ENCODE results near the gene INTS13. TPM values are rescaled to one million over a fixed set of nuclear protein-coding genes. Genes with fewer than 3 reads are reported as not detected.
"Not testable (repeated sequence)": the region's sequence is repeated elsewhere in the genome, so short reads cannot be mapped to it uniquely, and the experiment has no call there.

Gene INTS13
- polyA plus RNA-seq, 3 donors = 31.0 to 44.2 (median 31.9) TPM

- DNase-seq (ENCODE audit: extremely low read depth in 1 of 11, low read depth in 9 of 11, low spot score in 4 of 11) = no peak
Measured at GRCh38 chr12:26880625-26881024, 57.2 kb downstream of the INTS13 start.

GRCh38 chr12:26878661-26879119 lies 59.1 kb downstream of the INTS13 start:
- DNase-seq (ENCODE audit: extremely low read depth in 1 of 11, low read depth in 9 of 11, low spot score in 4 of 11) = peak in 3 of 11 donors; percentile 24 to 67 (median 35)

GRCh38 chr12:26874501-26875296 lies 63.1 kb downstream of the INTS13 start:
- no peak for DNase-seq (ENCODE audit: extremely low read depth in 1 of 11, low read depth in 9 of 11, low spot score in 4 of 11)

DNA sequence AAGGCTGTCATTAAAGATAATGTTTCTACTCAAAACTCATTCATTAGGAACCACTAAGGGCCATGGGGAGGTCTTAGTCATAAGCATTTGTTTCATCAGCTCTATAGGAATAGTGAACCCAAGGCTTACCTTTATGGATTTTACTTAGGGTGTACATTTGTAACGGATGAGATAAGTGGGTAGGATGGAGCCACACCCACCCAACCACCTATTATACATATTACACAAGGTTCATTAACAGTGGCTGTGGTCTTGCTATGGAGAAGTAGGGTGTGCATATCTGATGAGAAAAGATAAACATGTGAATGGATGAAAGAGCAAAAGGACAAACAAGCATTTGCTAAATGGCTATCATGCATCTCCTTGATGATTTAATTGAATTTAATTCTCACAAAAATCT lies 65.2 kb downstream of the INTS13 start:
- no peak for DNase-seq (ENCODE audit: extremely low read depth in 1 of 11, low read depth in 9 of 11, low spot score in 4 of 11)

DNA sequence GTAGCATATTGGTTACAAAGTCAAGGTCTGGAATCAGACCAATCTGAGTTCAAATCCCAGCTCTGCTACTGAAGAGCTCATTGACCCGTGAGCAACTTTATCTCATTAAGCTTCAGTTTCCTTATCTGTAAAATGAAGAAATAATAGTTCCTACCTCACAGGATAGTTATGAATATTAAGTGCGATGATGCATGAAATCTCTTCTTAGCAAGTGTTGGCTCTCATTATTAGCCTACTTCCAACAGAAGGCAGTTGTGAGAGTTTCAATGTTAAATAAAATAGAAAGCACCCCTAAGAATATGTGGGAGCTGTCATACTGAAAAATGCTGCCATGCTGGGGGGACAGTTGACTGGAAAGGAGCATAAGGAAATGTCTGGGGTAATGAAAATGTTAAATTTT lies 65.8 kb downstream of the INTS13 start:
- no peak for DNase-seq (ENCODE audit: extremely low read depth in 1 of 11, low read depth in 9 of 11, low spot score in 4 of 11)

DNA sequence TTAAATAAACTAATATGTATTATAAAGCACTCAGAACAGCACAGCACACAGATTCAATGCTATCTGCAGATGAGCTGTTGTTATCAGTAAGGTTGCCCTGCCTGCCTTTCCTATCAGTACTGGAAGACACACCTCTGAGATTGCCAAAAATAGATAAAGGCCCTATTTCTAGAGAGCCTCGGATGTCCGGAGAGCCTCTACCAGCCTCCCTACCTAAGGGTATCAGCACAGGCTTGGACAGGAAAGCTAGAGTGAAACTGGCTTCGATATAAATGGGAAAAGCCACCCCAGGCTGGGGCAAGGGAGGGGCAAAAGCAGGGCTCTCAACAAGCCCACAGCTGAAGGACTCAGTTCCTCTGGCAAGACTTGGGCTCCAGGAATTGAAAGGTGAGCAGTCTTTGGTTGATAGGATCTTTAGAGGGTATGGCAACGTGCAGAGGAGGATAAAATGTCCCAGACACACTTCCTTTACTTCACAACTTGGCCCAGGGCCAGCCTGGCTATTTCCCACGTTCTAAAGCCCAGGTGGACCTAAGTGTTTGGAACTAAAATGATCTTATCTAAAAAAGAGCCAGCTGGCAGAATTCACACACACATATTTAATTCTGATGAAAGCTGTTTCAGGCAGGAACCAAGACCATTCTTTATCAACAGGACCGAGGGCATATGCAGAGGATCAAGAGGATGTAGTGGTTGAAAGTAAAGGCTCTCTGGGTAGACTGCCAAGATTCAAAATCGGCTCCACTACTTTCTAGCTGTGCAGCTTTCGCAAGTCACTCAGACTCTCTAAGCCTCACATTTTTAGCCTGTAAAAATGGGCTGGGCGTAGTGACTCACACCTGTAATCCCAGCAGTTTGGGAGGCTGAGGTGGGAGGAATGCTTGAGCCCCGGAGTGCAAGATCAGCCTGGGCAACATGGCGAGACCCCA lies 67.0 kb downstream of the INTS13 start:
- DNase-seq (ENCODE audit: extremely low read depth in 1 of 11, low read depth in 9 of 11, low spot score in 4 of 11) = peak in 6 of 11 donors; percentile 36 to 69 (median 54)

GRCh38 chr12:26869908-26870459 lies 67.8 kb downstream of the INTS13 start:
- no peak for DNase-seq (ENCODE audit: extremely low read depth in 1 of 11, low read depth in 9 of 11, low spot score in 4 of 11)

- DNase-seq (ENCODE audit: extremely low read depth in 1 of 11, low read depth in 9 of 11, low spot score in 4 of 11) = no peak
Measured at GRCh38 chr12:26869104-26869494, 68.7 kb downstream of the INTS13 start.

GRCh38 chr12:26868447-26869103 lies 69.2 kb downstream of the INTS13 start:
- no peak for DNase-seq (ENCODE audit: extremely low read depth in 1 of 11, low read depth in 9 of 11, low spot score in 4 of 11)

DNA sequence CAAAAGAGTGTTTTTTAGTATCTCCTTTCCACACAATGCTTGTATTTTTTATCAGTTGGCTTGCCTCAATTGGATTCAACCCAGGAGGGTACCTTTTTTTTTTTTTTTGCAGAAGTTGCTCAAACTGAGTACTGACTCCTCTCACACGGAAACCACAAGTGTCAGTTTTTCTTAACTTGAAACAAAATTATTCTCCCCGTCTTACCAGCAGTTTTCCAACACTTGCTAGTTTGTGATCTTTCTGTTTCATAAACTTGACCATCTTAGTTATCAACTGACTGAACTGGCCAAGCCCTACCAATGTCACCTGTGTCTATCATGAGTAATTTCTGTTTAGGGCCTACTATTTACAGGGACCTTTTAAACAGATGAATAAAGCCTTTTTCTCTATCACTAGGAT lies 70.7 kb downstream of the INTS13 start:
- no peak for DNase-seq (ENCODE audit: extremely low read depth in 1 of 11, low read depth in 9 of 11, low spot score in 4 of 11)

GRCh38 chr12:26863515-26863914 lies 74.3 kb downstream of the INTS13 start:
- no peak for DNase-seq (ENCODE audit: extremely low read depth in 1 of 11, low read depth in 9 of 11, low spot score in 4 of 11)

- not testable (repeated sequence) for DNase-seq (ENCODE audit: extremely low read depth in 1 of 11, low read depth in 9 of 11, low spot score in 4 of 11)
Measured at GRCh38 chr12:26862787-26863186, 75.0 kb downstream of the INTS13 start.

DNA sequence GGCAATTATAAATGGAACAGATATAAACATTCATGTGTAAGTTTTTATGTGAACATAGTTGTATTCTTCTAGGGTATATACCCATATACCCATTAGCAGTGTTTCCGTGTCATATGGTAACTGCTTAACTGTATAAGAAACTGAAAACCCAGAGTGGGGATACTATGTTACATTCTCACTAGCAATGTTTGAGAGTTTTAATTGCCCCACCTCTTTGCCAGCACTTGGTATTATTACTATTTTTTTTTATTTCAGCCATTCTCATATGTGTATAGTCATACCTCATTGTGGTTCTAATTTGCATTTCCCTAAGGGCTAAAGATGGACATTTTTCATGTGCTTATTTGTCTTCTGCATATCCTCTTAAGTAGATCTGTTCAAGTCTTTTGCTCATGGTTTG lies 76.1 kb downstream of the INTS13 start:
- no peak for DNase-seq (ENCODE audit: extremely low read depth in 1 of 11, low read depth in 9 of 11, low spot score in 4 of 11)

DNA sequence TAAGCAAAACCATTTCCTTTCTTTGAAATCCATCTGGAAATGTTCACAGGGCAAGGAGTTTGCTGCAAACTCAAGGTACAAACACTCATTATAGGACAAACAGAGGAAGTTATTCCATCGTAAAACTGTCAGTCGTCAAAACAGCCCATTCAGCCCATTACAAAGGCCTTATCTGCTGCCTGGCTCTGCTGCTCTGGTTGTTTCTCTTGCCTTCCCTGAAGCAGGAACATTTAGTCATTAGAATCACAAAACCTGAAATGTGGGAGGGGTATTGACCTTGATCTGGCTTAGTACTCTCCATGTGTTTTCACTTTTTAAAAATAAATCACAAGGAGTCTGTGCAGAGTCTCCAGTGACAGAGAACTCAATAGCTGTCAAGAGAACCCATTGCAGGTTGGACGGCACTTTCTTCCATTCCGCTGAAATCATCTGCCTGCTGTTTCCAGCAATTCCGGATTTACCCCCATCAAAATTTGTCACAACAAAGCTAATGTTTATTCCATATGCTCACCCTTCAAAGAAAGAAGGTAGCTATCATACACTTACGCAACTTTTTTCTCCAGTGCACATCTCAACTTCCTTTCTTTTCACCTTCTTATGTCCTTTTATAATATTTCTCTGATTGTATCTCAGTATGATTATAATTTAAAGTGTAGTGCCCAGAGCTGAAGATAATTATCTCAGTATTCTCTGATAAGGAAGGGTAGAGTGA lies 80.2 kb downstream of the INTS13 start:
- DNase-seq (ENCODE audit: extremely low read depth in 1 of 11, low read depth in 9 of 11, low spot score in 4 of 11) = peak in 4 of 11 donors; percentile 18 to 35 (median 26)

GRCh38 chr12:26855337-26855736 lies 82.4 kb downstream of the INTS13 start:
- DNase-seq (ENCODE audit: extremely low read depth in 1 of 11, low read depth in 9 of 11, low spot score in 4 of 11) = no peak

Measured in renal cortex interstitium (tissue), 11 donors.